Measurements from ENCODE around the gene SDC1.

DNA sequence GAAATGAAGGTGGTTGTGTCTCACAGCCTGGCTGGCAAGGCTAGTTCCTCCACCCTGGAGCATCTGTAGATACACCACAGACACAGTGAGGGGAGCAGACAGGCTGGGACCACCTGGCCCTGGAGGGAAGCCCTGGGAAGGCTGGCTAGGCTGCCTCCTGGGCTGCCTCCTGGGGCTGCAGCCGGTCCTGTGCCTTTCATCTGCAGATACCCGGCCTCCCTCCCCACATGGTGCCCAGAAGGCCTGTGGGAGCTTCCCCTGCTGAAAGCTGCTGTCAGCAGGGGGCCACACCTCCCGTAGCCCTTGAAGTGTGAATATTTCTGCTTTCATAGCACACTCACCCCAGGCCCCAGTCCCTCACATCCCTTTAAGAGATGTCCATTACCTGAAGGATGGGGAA lies 37.6 kb downstream of the SDC1 start:
- no peak for TF ChIP-seq POLR2A (IDR thresholded peaks at IDR 0.05)
- TF ChIP-seq, protein P1, sequence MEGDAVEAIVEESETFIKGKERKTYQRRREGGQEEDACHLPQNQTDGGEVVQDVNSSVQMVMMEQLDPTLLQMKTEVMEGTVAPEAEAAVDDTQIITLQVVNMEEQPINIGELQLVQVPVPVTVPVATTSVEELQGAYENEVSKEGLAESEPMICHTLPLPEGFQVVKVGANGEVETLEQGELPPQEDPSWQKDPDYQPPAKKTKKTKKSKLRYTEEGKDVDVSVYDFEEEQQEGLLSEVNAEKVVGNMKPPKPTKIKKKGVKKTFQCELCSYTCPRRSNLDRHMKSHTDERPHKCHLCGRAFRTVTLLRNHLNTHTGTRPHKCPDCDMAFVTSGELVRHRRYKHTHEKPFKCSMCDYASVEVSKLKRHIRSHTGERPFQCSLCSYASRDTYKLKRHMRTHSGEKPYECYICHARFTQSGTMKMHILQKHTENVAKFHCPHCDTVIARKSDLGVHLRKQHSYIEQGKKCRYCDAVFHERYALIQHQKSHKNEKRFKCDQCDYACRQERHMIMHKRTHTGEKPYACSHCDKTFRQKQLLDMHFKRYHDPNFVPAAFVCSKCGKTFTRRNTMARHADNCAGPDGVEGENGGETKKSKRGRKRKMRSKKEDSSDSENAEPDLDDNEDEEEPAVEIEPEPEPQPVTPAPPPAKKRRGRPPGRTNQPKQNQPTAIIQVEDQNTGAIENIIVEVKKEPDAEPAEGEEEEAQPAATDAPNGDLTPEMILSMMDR (IDR thresholded peaks at IDR 0.05), result no peak
